GM10266 (cell line): Measurements from ENCODE around the gene KRTAP6-3.

Experiments used
- DNase-seq: peaks from one replicate; pipeline ENCODE4 v3.0.0; 2012; ENCODE audit errors: extremely low spot score
- TF ChIP-seq, protein P1 (sequence below): IDR thresholded peaks from 2 replicates; pipeline ENCODE4 v1.5.1; 2012; ENCODE audit warnings: mild to moderate bottlenecking, low read depth; ENCODE audit not compliant: control insufficient read depth, insufficient read depth; ENCODE audit errors: missing control alignments

The KRTAP6-3 gene

DNA sequence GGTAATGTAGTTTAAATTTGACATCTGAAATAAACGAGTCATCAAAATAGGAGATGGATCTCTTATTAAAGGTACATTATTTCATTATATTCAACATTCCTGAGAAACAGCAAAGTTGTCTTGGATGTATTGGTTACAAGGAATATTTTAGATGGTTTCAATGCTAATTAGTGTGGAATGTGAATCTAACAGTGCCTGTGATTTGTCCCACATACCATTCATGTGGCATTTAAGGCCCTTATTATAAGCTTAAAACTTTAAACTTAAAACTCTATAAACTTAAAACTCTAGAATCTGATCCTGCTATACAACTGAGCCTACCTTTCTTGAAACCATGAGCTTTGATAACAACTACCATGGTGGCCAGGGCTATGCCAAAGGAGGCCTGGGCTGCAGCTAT lies 8.5 kb downstream of the KRTAP6-3 start, which contains the start of gene KRTAP22-1:
Gene KRTAP22-1, plus strand, starts transcription at position 301 of the 400 bp plus-strand sequence.
- TF ChIP-seq, protein P1, sequence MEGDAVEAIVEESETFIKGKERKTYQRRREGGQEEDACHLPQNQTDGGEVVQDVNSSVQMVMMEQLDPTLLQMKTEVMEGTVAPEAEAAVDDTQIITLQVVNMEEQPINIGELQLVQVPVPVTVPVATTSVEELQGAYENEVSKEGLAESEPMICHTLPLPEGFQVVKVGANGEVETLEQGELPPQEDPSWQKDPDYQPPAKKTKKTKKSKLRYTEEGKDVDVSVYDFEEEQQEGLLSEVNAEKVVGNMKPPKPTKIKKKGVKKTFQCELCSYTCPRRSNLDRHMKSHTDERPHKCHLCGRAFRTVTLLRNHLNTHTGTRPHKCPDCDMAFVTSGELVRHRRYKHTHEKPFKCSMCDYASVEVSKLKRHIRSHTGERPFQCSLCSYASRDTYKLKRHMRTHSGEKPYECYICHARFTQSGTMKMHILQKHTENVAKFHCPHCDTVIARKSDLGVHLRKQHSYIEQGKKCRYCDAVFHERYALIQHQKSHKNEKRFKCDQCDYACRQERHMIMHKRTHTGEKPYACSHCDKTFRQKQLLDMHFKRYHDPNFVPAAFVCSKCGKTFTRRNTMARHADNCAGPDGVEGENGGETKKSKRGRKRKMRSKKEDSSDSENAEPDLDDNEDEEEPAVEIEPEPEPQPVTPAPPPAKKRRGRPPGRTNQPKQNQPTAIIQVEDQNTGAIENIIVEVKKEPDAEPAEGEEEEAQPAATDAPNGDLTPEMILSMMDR = no peak
- DNase-seq = no peak

GRCh38 chr21:30605968-30606367 lies 13.7 kb downstream of the KRTAP6-3 start:
- no peak for DNase-seq
- TF ChIP-seq, protein P1 = no peak

DNA sequence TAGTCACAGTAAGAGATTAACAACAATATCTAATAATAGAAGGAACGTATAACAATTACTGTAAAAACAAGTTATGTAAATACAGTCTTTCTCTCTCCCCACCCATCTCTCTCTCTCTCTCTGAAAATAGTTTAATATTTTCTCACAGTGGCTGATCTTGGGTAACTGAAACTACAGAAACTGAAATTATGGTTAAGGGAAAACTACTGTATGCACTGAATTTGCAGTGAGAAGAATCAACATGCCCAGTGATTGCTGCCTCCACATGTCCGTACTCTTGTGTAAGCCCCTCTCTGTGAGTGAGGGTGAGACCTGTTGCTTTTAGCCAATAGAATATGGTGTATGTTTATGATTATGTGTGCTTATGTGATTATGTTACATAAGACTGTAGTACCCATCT lies 19.9 kb downstream of the KRTAP6-3 start:
- DNase-seq = no peak
- TF ChIP-seq, protein P1 = no peak

GRCh38 chr21:30613836-30614235 lies 21.6 kb downstream of the KRTAP6-3 start, which contains the start of gene KRTAP6-1:
KRTAP6-1 (minus strand) TSS chr21:30613930; CDS start chr21:30613904, 26 bp downstream.
- TF ChIP-seq, protein P1 = no peak

GRCh38 chr21:30615199-30615598 lies 23.0 kb downstream of the KRTAP6-3 start:
- TF ChIP-seq, protein P1 = no peak
- DNase-seq = no peak

More at GRCh38 chr21:30613836-30614235, 21.6 kb downstream of the KRTAP6-3 start, which contains the start of gene KRTAP6-1:
- DNase-seq = no peak

DNA sequence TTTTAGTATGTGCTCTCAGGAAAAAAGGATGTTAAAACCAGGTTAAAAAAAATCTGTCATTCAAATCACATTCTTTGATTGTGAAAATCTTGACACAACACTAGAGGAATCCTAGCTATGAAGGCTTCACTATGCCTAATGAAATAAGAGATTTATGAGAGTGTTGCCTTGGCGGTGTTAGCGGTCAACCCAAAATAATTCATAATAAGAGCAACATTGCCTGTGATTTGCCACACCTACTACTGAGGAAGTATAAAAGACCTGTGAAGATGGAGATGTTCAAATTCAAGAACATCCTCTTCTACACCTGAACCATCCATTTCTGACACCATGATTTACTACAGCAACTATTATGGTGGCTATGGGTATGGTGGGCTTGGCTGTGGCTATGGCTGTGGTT lies 23.9 kb downstream of the KRTAP6-3 start, which contains the start of gene KRTAP20-1:
Gene KRTAP20-1, plus strand, starts transcription at position 301 of the 400 bp plus-strand sequence. Its CDS starts 30 bp downstream, at position 331.
- no peak for DNase-seq
- TF ChIP-seq, protein P1 = no peak

DNA sequence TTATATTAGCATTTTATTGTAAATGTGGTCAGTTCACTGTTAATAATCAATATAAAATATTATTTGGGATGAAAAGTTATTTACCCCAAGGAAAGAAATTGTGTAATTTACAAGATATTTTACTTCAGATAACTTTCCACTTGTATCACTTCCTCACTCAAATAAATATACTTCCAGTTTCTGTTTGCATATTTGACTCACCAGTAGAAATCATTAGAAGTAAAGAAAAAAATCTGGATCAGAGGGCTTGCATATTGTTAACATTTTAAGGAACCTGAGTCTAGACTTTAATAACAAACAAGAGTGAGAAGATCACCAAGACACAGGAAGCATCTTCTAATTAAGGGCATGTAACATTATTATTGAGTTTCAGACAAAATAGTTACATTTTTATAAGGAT lies 27.8 kb downstream of the KRTAP6-3 start:
- TF ChIP-seq, protein P1 = no peak

More for the DNA sequence above, 27.8 kb downstream of the KRTAP6-3 start:
- DNase-seq = no peak
